Activated naive CD4-positive, alpha-beta T cell treated with anti-CD3 and anti-CD28 coated beads for 36 hours (primary cell): ENCODE measurements around the gene LY6G5B. TPM values are rescaled to one million over a fixed set of nuclear protein-coding genes. Genes with fewer than 3 reads are reported as not detected.
A peak's percentile ranks its signal among the peaks of the same experiment; 100 is the strongest.
"Not testable (repeated sequence)": the region's sequence is repeated elsewhere in the genome, so short reads cannot be mapped to it uniquely, and the experiment has no call there.

Source experiments
- CTCF ChIA-PET: fragments of 350-600 bp; sonication (Branson Sonifier 250); formaldehyde crosslinking; loops from one replicate; lab custom pipeline; 2021; ENCODE audit warnings: antibody characterized with exemption; lab: Charles Lee
- DNase-seq: peaks from one replicate; pipeline ENCODE4 v3.0.0-alpha.2; 2020
- H3K27ac Mint-ChIP-seq: one replicate; pipeline ENCODE4 v1.8.0; 2021; ENCODE audit warnings: mild to moderate bottlenecking, mixed read lengths
- H3K27me3 Mint-ChIP-seq: one replicate; pipeline ENCODE4 v1.8.0; 2021; ENCODE audit warnings: low read depth, mixed read lengths
- H3K36me3 Mint-ChIP-seq: one replicate; pipeline ENCODE4 v1.8.0; 2021; ENCODE audit warnings: low read depth, mixed read lengths
- H3K4me1 Mint-ChIP-seq: one replicate; pipeline ENCODE4 v1.8.0; 2021; ENCODE audit warnings: low read depth, mixed read lengths
- H3K4me3 Mint-ChIP-seq: one replicate; pipeline ENCODE4 v1.8.0; 2021; ENCODE audit warnings: mild to moderate bottlenecking, moderate library complexity, mixed read lengths
- H3K9me3 Mint-ChIP-seq: one replicate; pipeline ENCODE4 v1.8.0; 2021; ENCODE audit warnings: mixed read lengths
- intact Hi-C: fragments of 100-400 bp; cut with micrococcal nuclease; formaldehyde crosslinking; loops from one replicate; pipeline ENCODE4 v1.15.1; 2023
- total RNA-seq, 2 experiments: library from RNA; stranded (reverse); gene quantifications; one replicate each; pipeline ENCODE4 v1.2.3, GENCODE V29; 2021

The LY6G5B gene
- total RNA-seq, 2 experiments from 2014 or later: 6.4 to 6.5 TPM

DNA sequence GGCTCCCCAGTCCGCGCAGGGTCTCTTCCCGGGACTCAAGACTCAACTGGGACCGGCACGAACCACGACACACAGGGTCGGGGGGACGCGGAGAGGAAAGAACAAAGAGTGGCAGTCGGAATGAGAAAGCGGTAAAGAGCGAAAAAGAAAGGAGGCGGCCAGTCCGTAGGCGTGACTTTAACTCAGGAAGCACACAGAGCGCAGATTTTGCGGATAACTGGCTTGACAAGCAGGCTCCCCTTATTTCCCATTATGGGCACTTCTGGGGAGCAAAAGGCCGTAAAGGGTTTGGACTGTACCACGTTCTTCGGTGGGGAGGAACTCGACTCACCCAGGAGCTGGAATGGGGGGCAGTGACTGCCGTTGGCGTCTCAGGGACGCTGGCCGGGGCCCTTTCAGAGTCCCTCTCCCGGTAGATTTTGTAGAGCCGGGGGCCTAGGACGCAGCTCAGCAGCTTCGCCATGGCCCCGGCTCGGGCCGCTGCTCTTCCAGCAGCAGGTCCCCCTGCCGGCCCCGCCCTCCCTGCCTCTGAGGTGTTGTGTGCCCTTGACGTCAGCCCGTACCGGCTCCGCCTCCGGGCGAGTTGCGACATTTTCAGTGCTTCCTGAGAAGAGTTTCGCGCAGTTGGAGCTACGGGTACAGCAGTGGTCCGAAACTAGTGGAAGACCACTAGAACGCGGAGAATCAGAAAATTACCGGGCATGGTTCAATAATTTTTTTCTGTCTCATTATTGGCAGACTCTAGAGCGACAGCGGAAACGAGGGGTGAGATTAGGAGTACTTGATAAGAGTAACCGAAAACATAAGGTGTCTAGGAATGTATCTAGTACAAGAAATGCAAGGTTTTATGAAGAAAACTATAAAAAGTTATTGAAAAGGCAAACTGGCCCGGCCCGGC lies 33.3 kb downstream of the LY6G5B start, which contains the start of gene ABHD16A:
Gene ABHD16A, minus strand, starts transcription at position 506 of the 898 bp plus-strand sequence. Its CDS starts 43 bp downstream, at position 463.
- no peaks in the 10 kb centered on the region for H3K27me3 Mint-ChIP-seq
- CTCF ChIA-PET: interaction anchor here (0.8 to 1.1 kb wide), 4 partner anchors 22 to 127 kb away, joined by 3 to 5 read pairs (median 4); partner anchors contain the start of gene LY6G5C
- peak; percentile 99 for DNase-seq
- H3K9me3 Mint-ChIP-seq: no peaks in the 10 kb centered on the region
- H3K36me3 Mint-ChIP-seq: peaks cover 5% of the 10 kb centered on the region
- H3K4me3 Mint-ChIP-seq: peak within 1 kb of the TSS; percentile 99
- peaks cover 21% of the 10 kb centered on the region for H3K4me1 Mint-ChIP-seq
- H3K27ac Mint-ChIP-seq: peak within 1 kb of the TSS; percentile 97
- intact Hi-C loops: loop anchor here (1.0 kb wide), 9 partner anchors 35 to 475 kb away; partner anchors contain the start of genes ATF6B, BAG6, NFKBIL1 and PRRC2A

DNA sequence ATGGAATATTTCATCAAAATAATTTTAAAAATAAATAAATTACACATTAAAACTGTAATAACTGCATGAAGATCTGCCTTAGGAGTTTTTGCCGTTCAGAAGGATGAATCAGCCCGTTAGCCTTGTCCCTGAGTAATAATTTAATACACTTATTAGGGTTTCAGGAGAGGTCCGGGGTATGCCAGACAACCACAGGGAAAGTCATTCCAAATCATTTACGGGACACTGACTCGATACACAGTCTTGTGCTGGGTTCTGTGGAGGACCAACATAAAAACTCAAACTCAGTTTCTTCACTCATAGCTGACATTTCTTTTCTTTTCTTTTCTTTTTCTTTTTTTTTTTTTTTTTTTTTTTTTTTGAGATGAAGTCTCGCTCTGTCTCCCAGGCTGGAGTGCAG lies 36.2 kb downstream of the LY6G5B start:
- H3K4me3 Mint-ChIP-seq: no peak overlapping the region
- CTCF ChIA-PET: interaction anchor here (1.1 kb wide), 1 partner anchor 33 kb away, joined by 3 read pairs; no protein-coding TSS in a partner anchor
- DNase-seq: no peak
- peaks cover 18% of the 10 kb centered on the region for H3K4me1 Mint-ChIP-seq
- no peak overlapping the region for H3K27ac Mint-ChIP-seq
- H3K36me3 Mint-ChIP-seq: peaks cover 5% of the 10 kb centered on the region
- H3K9me3 Mint-ChIP-seq: no peaks in the 10 kb centered on the region
- intact Hi-C loops: no loop called here
- H3K27me3 Mint-ChIP-seq: no peaks in the 10 kb centered on the region

- intact Hi-C loops: no loop called here
- no peak within 1 kb of the TSS for H3K27ac Mint-ChIP-seq
These were observed 36.8 kb downstream of the LY6G5B start, which contains the start of gene LY6G6F for GRCh38 chr6:31706599-31706998. Gene LY6G6F, plus strand, starts transcription at chr6:31706866. Its CDS starts 41 bp downstream, at chr6:31706907.

DNA sequence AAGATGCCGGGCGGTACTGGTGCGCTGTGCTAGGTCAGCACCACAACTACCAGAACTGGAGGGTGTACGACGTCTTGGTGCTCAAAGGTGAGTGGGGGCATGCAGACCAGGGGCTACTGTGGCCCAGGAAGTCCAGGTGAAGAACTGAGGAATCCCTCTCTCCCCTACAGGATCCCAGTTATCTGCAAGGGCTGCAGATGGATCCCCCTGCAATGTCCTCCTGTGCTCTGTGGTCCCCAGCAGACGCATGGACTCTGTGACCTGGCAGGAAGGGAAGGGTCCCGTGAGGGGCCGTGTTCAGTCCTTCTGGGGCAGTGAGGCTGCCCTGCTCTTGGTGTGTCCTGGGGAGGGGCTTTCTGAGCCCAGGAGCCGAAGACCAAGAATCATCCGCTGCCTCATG lies 37.9 kb downstream of the LY6G5B start:
- Mint-ChIP-seq H3K36me3 (no peaks in the 10 kb centered on the region), H3K27ac (no peak overlapping the region), H3K4me3 (no peak overlapping the region), H3K9me3 (no peaks in the 10 kb centered on the region), H3K4me1 (peaks cover 8% of the 10 kb centered on the region), H3K27me3 (no peaks in the 10 kb centered on the region)
- intact Hi-C loops: no loop called here
- DNase-seq: no peak
- CTCF ChIA-PET: no interaction called here

More at GRCh38 chr6:31706599-31706998, 36.8 kb downstream of the LY6G5B start, which contains the start of gene LY6G6F:
- H3K36me3 Mint-ChIP-seq: peaks cover 5% of the 10 kb centered on the region
- H3K4me1 Mint-ChIP-seq: peaks cover 16% of the 10 kb centered on the region
- no peaks in the 10 kb centered on the region for H3K27me3 Mint-ChIP-seq
- no peak within 1 kb of the TSS for H3K4me3 Mint-ChIP-seq
- no peaks in the 10 kb centered on the region for H3K9me3 Mint-ChIP-seq
- CTCF ChIA-PET: interaction anchor here (1.1 kb wide), 1 partner anchor 32 kb away, joined by 3 read pairs; no protein-coding TSS in a partner anchor
- no peak for DNase-seq

DNA sequence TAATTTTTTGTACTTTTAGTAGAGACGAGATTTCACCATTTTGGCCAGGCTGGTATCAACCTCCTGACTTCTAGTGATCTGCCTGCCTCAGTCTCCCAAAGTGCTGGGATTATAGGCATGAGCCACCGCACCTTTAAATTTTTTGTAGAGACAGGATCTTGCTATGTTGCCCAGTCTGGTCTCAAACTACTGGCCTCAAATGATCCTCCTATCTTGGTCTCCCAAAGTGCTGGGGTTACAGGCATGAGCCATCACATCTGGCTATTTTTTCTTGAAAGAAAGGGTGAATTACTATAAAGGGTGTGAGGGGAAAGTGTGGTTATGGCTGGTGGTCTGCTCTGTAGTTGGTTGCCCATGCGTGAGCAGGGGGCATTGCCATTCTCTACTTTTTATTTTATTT lies 38.4 kb downstream of the LY6G5B start:
- H3K4me1 Mint-ChIP-seq: peaks cover 8% of the 10 kb centered on the region
- no peak overlapping the region for H3K4me3 Mint-ChIP-seq
- H3K27ac Mint-ChIP-seq: no peak overlapping the region
- CTCF ChIA-PET: no interaction called here
- intact Hi-C loops: no loop called here
- H3K27me3 Mint-ChIP-seq: no peaks in the 10 kb centered on the region
- H3K9me3 Mint-ChIP-seq: no peaks in the 10 kb centered on the region
- no peaks in the 10 kb centered on the region for H3K36me3 Mint-ChIP-seq
- DNase-seq: no peak

DNA sequence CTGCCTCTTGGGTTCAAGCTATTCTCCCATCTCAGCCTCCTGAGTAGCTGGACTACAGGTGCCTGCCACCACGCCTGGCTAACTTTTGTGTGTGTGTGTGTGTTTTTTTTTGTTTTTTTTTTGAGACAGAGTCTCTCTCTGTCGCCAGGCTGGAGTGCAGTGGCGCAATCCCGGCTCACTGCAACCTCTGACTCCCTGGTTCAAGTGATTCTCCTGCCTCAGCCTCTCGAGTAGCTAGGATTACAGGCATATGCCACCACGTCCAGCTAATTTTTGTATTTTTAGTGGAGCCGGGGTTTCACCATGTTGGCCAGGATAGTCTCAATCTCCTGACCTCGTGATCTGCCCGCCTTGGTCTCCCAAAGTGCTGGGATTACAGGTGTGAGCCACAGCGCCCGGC lies 39.4 kb downstream of the LY6G5B start:
- H3K27ac Mint-ChIP-seq, intact Hi-C loops, H3K36me3 Mint-ChIP-seq, DNase-seq, H3K4me3 Mint-ChIP-seq, H3K9me3 Mint-ChIP-seq, H3K27me3 Mint-ChIP-seq, H3K4me1 Mint-ChIP-seq: not testable (repeated sequence)
- CTCF ChIA-PET: interaction anchor here (0.6 kb wide), 1 partner anchor 243 kb away, joined by 3 read pairs; no protein-coding TSS in a partner anchor

GRCh38 chr6:31710523-31711219 lies 40.9 kb downstream of the LY6G5B start:
- intact Hi-C loops: no loop called here
- no peaks in the 10 kb centered on the region for H3K9me3 Mint-ChIP-seq
- CTCF ChIA-PET: interaction anchor here (0.6 to 1.1 kb wide), 4 partner anchors 19 to 1653 kb away, joined by 3 to 4 read pairs (median 3); no protein-coding TSS in a partner anchor
- no peaks in the 10 kb centered on the region for H3K36me3 Mint-ChIP-seq
- no peak for DNase-seq
- no peaks in the 10 kb centered on the region for H3K27me3 Mint-ChIP-seq
- no peak overlapping the region for H3K27ac Mint-ChIP-seq
- no peak overlapping the region for H3K4me3 Mint-ChIP-seq
- peaks cover 8% of the 10 kb centered on the region for H3K4me1 Mint-ChIP-seq

DNA sequence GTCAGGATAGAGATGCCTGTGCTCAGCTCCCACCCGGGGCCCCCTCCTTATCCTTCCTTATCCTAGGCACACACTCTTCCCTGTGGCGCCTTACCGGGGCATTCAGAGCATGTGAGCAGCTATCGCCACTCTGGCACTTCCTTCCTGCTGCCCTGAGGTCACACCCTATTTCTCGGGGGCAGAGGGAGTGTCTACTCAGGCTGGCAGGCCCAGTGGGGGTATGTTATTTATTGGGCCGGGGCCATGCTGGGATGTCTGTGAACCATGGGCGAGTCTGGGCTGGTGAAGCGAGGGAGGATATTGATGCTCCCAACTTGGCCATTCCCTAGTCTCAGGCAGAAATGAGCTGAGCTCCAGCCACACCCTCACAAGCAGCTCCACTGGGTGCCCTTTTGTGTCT lies 41.5 kb downstream of the LY6G5B start:
- CTCF ChIA-PET: interaction anchor here (0.6 to 1.1 kb wide), 4 partner anchors 20 to 172 kb away, joined by 3 to 4 read pairs (median 3); no protein-coding TSS in a partner anchor
- no peak overlapping the region for H3K27ac Mint-ChIP-seq
- intact Hi-C loops: no loop called here

GRCh38 chr6:31712296-31712695 lies 42.5 kb downstream of the LY6G5B start:
- Mint-ChIP-seq H3K4me1 (peaks cover 8% of the 10 kb centered on the region), H3K27me3 (no peaks in the 10 kb centered on the region), H3K9me3 (no peaks in the 10 kb centered on the region), H3K36me3 (no peaks in the 10 kb centered on the region), H3K27ac (no peak overlapping the region), H3K4me3 (no peak overlapping the region)
- peak; percentile 20 for DNase-seq
- CTCF ChIA-PET: interaction anchor here (0.6 to 0.9 kb wide), 3 partner anchors 163 to 204 kb away, joined by 3 to 4 read pairs (median 3); no protein-coding TSS in a partner anchor
- intact Hi-C loops: no loop called here

More for the DNA sequence above, 41.5 kb downstream of the LY6G5B start:
- no peaks in the 10 kb centered on the region for H3K36me3 Mint-ChIP-seq
- no peaks in the 10 kb centered on the region for H3K9me3 Mint-ChIP-seq
- H3K27me3 Mint-ChIP-seq: no peaks in the 10 kb centered on the region
- H3K4me3 Mint-ChIP-seq: no peak overlapping the region
- no peak for DNase-seq
- peaks cover 8% of the 10 kb centered on the region for H3K4me1 Mint-ChIP-seq

- no peaks in the 10 kb centered on the region for H3K36me3 Mint-ChIP-seq
- no peaks in the 10 kb centered on the region for H3K9me3 Mint-ChIP-seq
- H3K27ac Mint-ChIP-seq: no peak overlapping the region
- CTCF ChIA-PET: interaction anchor here (0.9 to 1.2 kb wide), 3 partner anchors 25 to 115 kb away, joined by 3 to 4 read pairs (median 3); no protein-coding TSS in a partner anchor
- H3K27me3 Mint-ChIP-seq: no peaks in the 10 kb centered on the region
- intact Hi-C loops: no loop called here
- H3K4me3 Mint-ChIP-seq: no peak overlapping the region
- H3K4me1 Mint-ChIP-seq: peaks cover 8% of the 10 kb centered on the region
- DNase-seq: no peak
These were observed 43.7 kb downstream of the LY6G5B start for GRCh38 chr6:31713465-31713864.

- no peak overlapping the region for H3K4me3 Mint-ChIP-seq
- H3K9me3 Mint-ChIP-seq: no peaks in the 10 kb centered on the region
- CTCF ChIA-PET: interaction anchor here (0.6 to 2.7 kb wide), 7 partner anchors 17 to 241 kb away, joined by 3 to 12 read pairs (median 3); no protein-coding TSS in a partner anchor
- no peak for DNase-seq
- intact Hi-C loops: no loop called here
- H3K4me1 Mint-ChIP-seq: peaks cover 8% of the 10 kb centered on the region
- H3K36me3 Mint-ChIP-seq: no peaks in the 10 kb centered on the region
- H3K27ac Mint-ChIP-seq: no peak overlapping the region
- no peaks in the 10 kb centered on the region for H3K27me3 Mint-ChIP-seq
These were observed 44.4 kb downstream of the LY6G5B start for GRCh38 chr6:31713991-31714684.
